ENCODE results near the gene CST11. TPM values are rescaled to one million over a fixed set of nuclear protein-coding genes. Genes with fewer than 3 reads are reported as not detected.

Gene CST11
- total and polyA plus RNA-seq, 9 of the 15 experiments (the other 6 are each of a cell fraction or from before 2014, with no cell fraction given) = not detected

GRCh38 chr20:23448167-23448566 lies 4.5 kb downstream of the CST11 start (continued):
- TF ChIP-seq SFPQ (IDR thresholded peaks at IDR 0.05; ENCODE audit: low read depth, low read length) (no peak), ZNF592 (IDR thresholded peaks at IDR 0.05) (no peak), MLLT1 (IDR thresholded peaks at IDR 0.05) (no peak), ZNF551 (CRISPR knock-in tag; IDR thresholded peaks at IDR 0.05) (no peak)
